ENCODE measurements around the gene TMEM171.

The TMEM171 gene

GRCh38 chr5:73153513-73153912, 33.1 kb downstream of the TMEM171 start:
- Histone ChIP-seq H3K4me3 (ENCODE audit: low read length) (no peak overlapping the region), H2AFZ (ENCODE audit: low read length) (no peak overlapping the region), H3K27ac (ENCODE audit: low read length) (no peak overlapping the region), H3K27me3 (replicated peaks; ENCODE audit: insufficient read depth, low read length) (peaks cover 66% of the 10 kb centered on the region), H3K36me3 (replicated peaks; ENCODE audit: insufficient read depth, low read length) (no peaks in the 10 kb centered on the region), H3K9me3 (replicated peaks; ENCODE audit: insufficient read depth, low read length) (no peaks in the 10 kb centered on the region), H3K4me1 (ENCODE audit: low read length) (no peaks in the 10 kb centered on the region), H3F3A (ENCODE audit: insufficient read depth, low read length) (no peaks in the 10 kb centered on the region), H3K79me2 (ENCODE audit: low read length) (no peaks in the 10 kb centered on the region), H4K20me1 (ENCODE audit: insufficient read depth, low read length) (no peaks in the 10 kb centered on the region), H3K9ac (ENCODE audit: low read length) (no peak overlapping the region), H3K4me2 (ENCODE audit: low read depth, low read length) (no peak overlapping the region), H3K9me2 (replicated peaks; ENCODE audit: insufficient read depth, low read length) (no peaks in the 10 kb centered on the region)
- no peak for TF ChIP-seq CTCF (IDR thresholded peaks at IDR 0.05; ENCODE audit: low read length)
- TF ChIP-seq EZH2phosphoT487 (IDR thresholded peaks at IDR 0.05; ENCODE audit: low read length), result no peak
- no peak for TF ChIP-seq EZH2 (optimal IDR thresholded peaks at IDR 0.05; ENCODE audit: low read depth, low read length)
- no peak for DNase-seq

GRCh38 chr5:73154208-73155006, 34.0 kb downstream of the TMEM171 start:
- H3K4me1 ChIP-seq (ENCODE audit: low read length), result 0 out of 2 replicates have a peak, but pooled peaks cover 1% of the 10 kb centered on the region
- H3K4me2 ChIP-seq (ENCODE audit: low read depth, low read length), result no peak overlapping the region
- no peak overlapping the region for H3K4me3 ChIP-seq (ENCODE audit: low read length)
- H3K79me2 ChIP-seq (ENCODE audit: low read length), result no peaks in the 10 kb centered on the region
- TF ChIP-seq EZH2phosphoT487 (IDR thresholded peaks at IDR 0.05; ENCODE audit: low read length), result no peak
- no peak for TF ChIP-seq CTCF (IDR thresholded peaks at IDR 0.05; ENCODE audit: low read length)
- TF ChIP-seq EZH2 (optimal IDR thresholded peaks at IDR 0.05; ENCODE audit: low read depth, low read length), result no peak
- H3K36me3 ChIP-seq (replicated peaks; ENCODE audit: insufficient read depth, low read length), result no peaks in the 10 kb centered on the region
- no peak for DNase-seq
- peaks cover 75% of the 10 kb centered on the region for H3K27me3 ChIP-seq (replicated peaks; ENCODE audit: insufficient read depth, low read length)
- H3K27ac ChIP-seq (ENCODE audit: low read length), result no peak overlapping the region
- H3K9ac ChIP-seq (ENCODE audit: low read length), result no peak overlapping the region
- H2AFZ ChIP-seq (ENCODE audit: low read length), result no peak overlapping the region
- no peaks in the 10 kb centered on the region for H3F3A ChIP-seq (ENCODE audit: insufficient read depth, low read length)
- H3K9me3 ChIP-seq (replicated peaks; ENCODE audit: insufficient read depth, low read length), result no peaks in the 10 kb centered on the region
- no peaks in the 10 kb centered on the region for H4K20me1 ChIP-seq (ENCODE audit: insufficient read depth, low read length)
- no peaks in the 10 kb centered on the region for H3K9me2 ChIP-seq (replicated peaks; ENCODE audit: insufficient read depth, low read length)

- H3F3A ChIP-seq (ENCODE audit: insufficient read depth, low read length), result peaks cover 3% of the 10 kb centered on the region
- no peak overlapping the region for H3K4me2 ChIP-seq (ENCODE audit: low read depth, low read length)
- H3K27me3 ChIP-seq (replicated peaks; ENCODE audit: insufficient read depth, low read length), result peaks cover 79% of the 10 kb centered on the region
- no peak for DNase-seq
- no peak overlapping the region for H3K27ac ChIP-seq (ENCODE audit: low read length)
- H4K20me1 ChIP-seq (ENCODE audit: insufficient read depth, low read length), result no peaks in the 10 kb centered on the region
- TF ChIP-seq EZH2 (optimal IDR thresholded peaks at IDR 0.05; ENCODE audit: low read depth, low read length), result no peak
- TF ChIP-seq EZH2phosphoT487 (IDR thresholded peaks at IDR 0.05; ENCODE audit: low read length), result no peak
- TF ChIP-seq CTCF (IDR thresholded peaks at IDR 0.05; ENCODE audit: low read length), result no peak
- no peak overlapping the region for H2AFZ ChIP-seq (ENCODE audit: low read length)
- no peaks in the 10 kb centered on the region for H3K79me2 ChIP-seq (ENCODE audit: low read length)
- H3K9ac ChIP-seq (ENCODE audit: low read length), result no peak overlapping the region
- H3K36me3 ChIP-seq (replicated peaks; ENCODE audit: insufficient read depth, low read length), result no peaks in the 10 kb centered on the region
- peaks cover 10% of the 10 kb centered on the region; the same call in 1 of the 2 replicates for H3K4me1 ChIP-seq (ENCODE audit: low read length)
- no peaks in the 10 kb centered on the region for H3K9me2 ChIP-seq (replicated peaks; ENCODE audit: insufficient read depth, low read length)
- H3K4me3 ChIP-seq (ENCODE audit: low read length), result no peak overlapping the region
- no peaks in the 10 kb centered on the region for H3K9me3 ChIP-seq (replicated peaks; ENCODE audit: insufficient read depth, low read length)
Observed at GRCh38 chr5:73155271-73156222, 35.2 kb downstream of the TMEM171 start.

Measured in MM.1S (cell line).